ENCODE measurements around the gene MARCHF3. TPM values are rescaled to one million over a fixed set of nuclear protein-coding genes. Genes with fewer than 3 reads are reported as not detected.

The MARCHF3 gene
- total RNA-seq, 1 experiment from 2014 or later = 5.4 TPM

DNA sequence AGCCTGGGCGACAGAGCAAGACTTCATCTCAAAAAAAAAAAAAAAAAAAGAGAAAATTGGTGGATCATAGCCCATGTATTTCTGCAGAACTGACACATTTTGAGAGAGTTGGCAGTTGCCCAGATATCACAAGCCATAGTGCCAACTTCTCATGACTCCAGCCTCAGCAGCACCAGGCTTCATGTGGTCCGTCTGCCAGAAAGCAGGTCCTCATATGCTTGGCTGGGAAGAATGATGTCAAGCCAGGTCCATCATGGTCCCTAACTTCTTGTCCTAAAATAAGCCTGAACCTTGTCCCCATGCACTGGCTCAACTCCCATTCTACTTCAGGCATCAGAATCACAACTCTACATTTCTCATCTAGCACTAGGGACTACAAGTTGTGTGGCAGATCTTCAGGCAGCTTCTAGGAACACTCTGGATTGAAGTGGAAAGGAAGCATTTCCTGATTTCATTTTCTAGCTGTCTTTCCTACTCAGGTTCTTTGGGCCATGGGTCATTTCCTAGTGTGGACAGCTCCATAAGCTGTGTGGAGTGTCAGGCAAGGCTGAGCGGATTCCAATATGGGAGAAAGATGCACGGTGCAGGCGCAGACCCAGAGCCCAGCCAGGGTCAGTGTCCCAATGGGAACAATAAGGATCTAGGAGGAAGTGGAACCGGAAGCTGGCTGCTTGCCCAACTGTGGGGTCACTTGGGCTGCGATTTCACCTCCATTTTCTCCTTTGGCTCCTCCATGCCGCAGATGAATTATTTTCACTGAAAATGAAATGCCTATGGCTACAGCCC lies 163.3 kb downstream of the MARCHF3 start:
- no peaks in the 10 kb centered on the region for H3K4me1 Mint-ChIP-seq (ENCODE audit: insufficient read depth, unreplicated experiment)
- intact Hi-C loops (cut with micrococcal nuclease) = no loop called here
- TF ChIP-seq, protein P1, sequence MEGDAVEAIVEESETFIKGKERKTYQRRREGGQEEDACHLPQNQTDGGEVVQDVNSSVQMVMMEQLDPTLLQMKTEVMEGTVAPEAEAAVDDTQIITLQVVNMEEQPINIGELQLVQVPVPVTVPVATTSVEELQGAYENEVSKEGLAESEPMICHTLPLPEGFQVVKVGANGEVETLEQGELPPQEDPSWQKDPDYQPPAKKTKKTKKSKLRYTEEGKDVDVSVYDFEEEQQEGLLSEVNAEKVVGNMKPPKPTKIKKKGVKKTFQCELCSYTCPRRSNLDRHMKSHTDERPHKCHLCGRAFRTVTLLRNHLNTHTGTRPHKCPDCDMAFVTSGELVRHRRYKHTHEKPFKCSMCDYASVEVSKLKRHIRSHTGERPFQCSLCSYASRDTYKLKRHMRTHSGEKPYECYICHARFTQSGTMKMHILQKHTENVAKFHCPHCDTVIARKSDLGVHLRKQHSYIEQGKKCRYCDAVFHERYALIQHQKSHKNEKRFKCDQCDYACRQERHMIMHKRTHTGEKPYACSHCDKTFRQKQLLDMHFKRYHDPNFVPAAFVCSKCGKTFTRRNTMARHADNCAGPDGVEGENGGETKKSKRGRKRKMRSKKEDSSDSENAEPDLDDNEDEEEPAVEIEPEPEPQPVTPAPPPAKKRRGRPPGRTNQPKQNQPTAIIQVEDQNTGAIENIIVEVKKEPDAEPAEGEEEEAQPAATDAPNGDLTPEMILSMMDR (IDR thresholded peaks at IDR 0.05; ENCODE audit: unreplicated experiment) = no peak

DNA sequence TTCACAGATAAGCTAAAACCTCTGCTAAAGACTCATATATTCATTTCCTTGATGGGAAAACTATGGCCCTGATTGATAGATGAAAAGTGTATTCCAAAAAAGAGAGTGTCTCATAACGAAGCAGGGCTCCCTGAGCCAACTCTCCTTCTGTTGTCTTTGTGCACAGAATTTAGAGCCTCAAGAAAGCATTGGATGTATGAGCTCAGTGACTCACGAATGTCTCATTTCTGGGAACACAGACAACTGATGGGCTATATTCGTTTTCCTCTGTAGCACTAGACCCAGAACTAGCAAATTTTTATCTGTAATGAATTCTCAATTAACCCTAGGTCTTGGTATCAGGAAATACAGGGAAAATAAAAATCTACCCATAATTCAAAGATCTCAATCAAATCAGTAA lies 165.1 kb downstream of the MARCHF3 start:
- BruUV-seq (replicated peaks) = no TSS peak
- H3K9me3 Mint-ChIP-seq (ENCODE audit: unreplicated experiment) = no peaks in the 10 kb centered on the region
- DNase-seq (ENCODE audit: unreplicated experiment) = peak; percentile 33
- no peak overlapping the region for H3K4me3 Mint-ChIP-seq (ENCODE audit: unreplicated experiment)
- POLR2A ChIA-PET = interaction anchor here (0.6 kb wide), 1 partner anchor 69 kb away, joined by 3 read pairs; no protein-coding TSS in a partner anchor
- H3K27ac Mint-ChIP-seq (ENCODE audit: low read depth, unreplicated experiment) = no peak overlapping the region
- CTCF ChIA-PET = interaction anchor here (0.6 to 1.5 kb wide), 2 partner anchors 11 to 19 kb away, joined by 3 to 4 read pairs; no protein-coding TSS in a partner anchor
- no peaks in the 10 kb centered on the region for H3K27me3 Mint-ChIP-seq (ENCODE audit: insufficient read depth, unreplicated experiment)
- intact Hi-C loops (cut with micrococcal nuclease) = no loop called here
- H3K4me1 Mint-ChIP-seq (ENCODE audit: insufficient read depth, unreplicated experiment) = no peaks in the 10 kb centered on the region
- H3K36me3 Mint-ChIP-seq (ENCODE audit: insufficient read depth, unreplicated experiment) = peaks cover 4% of the 10 kb centered on the region
- TF ChIP-seq, protein P1 (IDR thresholded peaks at IDR 0.05; ENCODE audit: unreplicated experiment) = no peak

More for the DNA sequence above, 163.3 kb downstream of the MARCHF3 start:
- CTCF ChIA-PET = no interaction called here
- no peak overlapping the region for H3K4me3 Mint-ChIP-seq (ENCODE audit: unreplicated experiment)
- H3K27ac Mint-ChIP-seq (ENCODE audit: low read depth, unreplicated experiment) = no peak overlapping the region
- POLR2A ChIA-PET = no interaction called here
- H3K9me3 Mint-ChIP-seq (ENCODE audit: unreplicated experiment) = no peaks in the 10 kb centered on the region
- H3K36me3 Mint-ChIP-seq (ENCODE audit: insufficient read depth, unreplicated experiment) = peaks cover 4% of the 10 kb centered on the region
- DNase-seq (ENCODE audit: unreplicated experiment) = peak; percentile 16
- BruUV-seq (replicated peaks) = no TSS peak
- H3K27me3 Mint-ChIP-seq (ENCODE audit: insufficient read depth, unreplicated experiment) = no peaks in the 10 kb centered on the region

DNA sequence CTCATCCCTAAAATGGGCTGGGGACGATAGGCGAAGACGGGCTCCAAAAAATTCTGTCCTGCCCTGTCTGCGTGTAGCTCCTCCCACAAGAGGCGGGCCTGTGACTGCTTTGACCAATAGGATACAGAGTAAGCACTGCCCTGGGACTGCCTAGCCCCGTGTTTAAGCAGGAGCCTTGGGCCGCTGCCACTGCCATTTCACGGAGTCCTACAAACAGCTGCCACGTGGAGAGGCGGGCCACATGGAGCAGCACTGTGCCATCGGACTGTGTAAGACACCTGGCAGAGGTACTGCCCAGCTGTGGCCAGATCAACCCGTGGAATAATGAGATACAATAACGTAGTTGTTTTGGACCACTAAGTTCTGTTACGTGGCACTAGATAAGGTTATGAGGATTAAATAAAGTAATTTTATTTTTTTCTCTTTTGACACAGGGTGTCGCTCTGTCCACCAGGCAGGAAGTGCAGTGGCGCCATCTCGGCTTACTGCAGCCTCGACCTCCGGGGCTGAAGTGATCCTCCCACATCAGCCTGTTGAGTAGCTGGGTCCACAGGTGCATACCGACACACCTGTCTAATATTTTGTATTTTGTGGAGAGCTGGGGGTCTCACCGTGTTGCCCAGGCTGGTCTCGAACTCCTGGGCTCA lies 166.2 kb downstream of the MARCHF3 start:
- H3K4me3 Mint-ChIP-seq (ENCODE audit: unreplicated experiment) = no peak overlapping the region
- intact Hi-C loops (cut with micrococcal nuclease) = no loop called here
- no peaks in the 10 kb centered on the region for H3K9me3 Mint-ChIP-seq (ENCODE audit: unreplicated experiment)
- ChIA-PET POLR2A (interaction anchor here (0.6 kb wide), 1 partner anchor 40 kb away, joined by 3 read pairs; no protein-coding TSS in a partner anchor), CTCF (interaction anchor here (0.7 to 1.5 kb wide), 2 partner anchors 43 to 186 kb away, joined by 3 read pairs; no protein-coding TSS in a partner anchor)
- no peak for DNase-seq (ENCODE audit: unreplicated experiment)
- no peak overlapping the region for H3K27ac Mint-ChIP-seq (ENCODE audit: low read depth, unreplicated experiment)
- no TSS peak for BruUV-seq (replicated peaks)
- no peaks in the 10 kb centered on the region for H3K4me1 Mint-ChIP-seq (ENCODE audit: insufficient read depth, unreplicated experiment)
- H3K36me3 Mint-ChIP-seq (ENCODE audit: insufficient read depth, unreplicated experiment) = peaks cover 4% of the 10 kb centered on the region
- TF ChIP-seq, protein P1 (IDR thresholded peaks at IDR 0.05; ENCODE audit: unreplicated experiment) = no peak
- no peaks in the 10 kb centered on the region for H3K27me3 Mint-ChIP-seq (ENCODE audit: insufficient read depth, unreplicated experiment)

DNA sequence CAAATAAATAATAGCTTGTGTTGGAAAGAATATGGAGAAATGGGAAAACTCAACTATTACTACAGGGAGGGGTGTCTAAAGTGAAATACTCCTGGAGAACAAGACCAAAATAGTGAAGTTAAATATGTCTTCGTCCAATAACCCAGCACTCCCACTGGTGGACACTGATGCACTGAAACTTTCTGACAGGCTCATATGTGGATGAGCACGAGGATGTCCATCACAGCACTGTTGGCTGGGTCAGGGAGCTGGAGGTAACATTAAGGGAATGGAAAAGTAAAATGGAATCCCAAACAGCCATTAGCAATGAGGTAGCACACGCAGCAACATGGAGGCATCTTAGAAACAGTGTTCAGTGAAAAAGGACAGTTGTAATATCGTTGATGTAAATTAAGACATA lies 167.0 kb downstream of the MARCHF3 start:
- Mint-ChIP-seq H3K4me3 (ENCODE audit: unreplicated experiment) (no peak overlapping the region), H3K4me1 (ENCODE audit: insufficient read depth, unreplicated experiment) (no peaks in the 10 kb centered on the region), H3K9me3 (ENCODE audit: unreplicated experiment) (no peaks in the 10 kb centered on the region), H3K27ac (ENCODE audit: low read depth, unreplicated experiment) (no peak overlapping the region), H3K27me3 (ENCODE audit: insufficient read depth, unreplicated experiment) (no peaks in the 10 kb centered on the region), H3K36me3 (ENCODE audit: insufficient read depth, unreplicated experiment) (peaks cover under 1% of the 10 kb centered on the region)
- TF ChIP-seq, protein P1 (IDR thresholded peaks at IDR 0.05; ENCODE audit: unreplicated experiment) = no peak
- DNase-seq (ENCODE audit: unreplicated experiment) = no peak
- intact Hi-C loops (cut with micrococcal nuclease) = no loop called here
- BruUV-seq (replicated peaks) = no TSS peak
- CTCF ChIA-PET = interaction anchor here (0.7 to 1.5 kb wide), 2 partner anchors 42 to 185 kb away, joined by 3 read pairs; no protein-coding TSS in a partner anchor
- POLR2A ChIA-PET = no interaction called here

Measured in MCF 10A (cell line).